Neuronal stem cell (in vitro differentiated cells): Measurements from ENCODE around the gene ARHGAP23.

ENCODE experiments used
- DNase-seq: peaks from one replicate; pipeline ENCODE4 v3.0.0-alpha.2; 2013; ENCODE audit warnings: low spot score
- H2AFZ ChIP-seq: one replicate; pipeline ENCODE4 v1.6.1; 2013; ENCODE audit warnings: mild to moderate bottlenecking, low read length, inconsistent platforms
- H2AK5ac ChIP-seq: 2 replicates; pipeline ENCODE4 v1.6.1; 2013; ENCODE audit warnings: low read depth, mild to moderate bottlenecking, inconsistent platforms, low read length, moderate library complexity, mixed read lengths
- H2BK120ac ChIP-seq: 2 replicates; pipeline ENCODE4 v1.6.1; 2013; ENCODE audit warnings: low read depth, mild to moderate bottlenecking, inconsistent platforms, low read length, moderate library complexity, mixed read lengths
- H2BK12ac ChIP-seq: one replicate; pipeline ENCODE4 v1.6.1; 2013; ENCODE audit warnings: low read length, inconsistent platforms
- H2BK15ac ChIP-seq: 2 replicates; pipeline ENCODE4 v1.6.1; 2013; ENCODE audit warnings: mild to moderate bottlenecking, low read length, inconsistent platforms, mixed read lengths
- H2BK5ac ChIP-seq: one replicate; pipeline ENCODE4 v1.6.1; 2013; ENCODE audit warnings: inconsistent platforms, mild to moderate bottlenecking, low read length, moderate library complexity
- H3K14ac ChIP-seq: one replicate; pipeline ENCODE4 v1.6.1; 2013; ENCODE audit warnings: low read length, inconsistent platforms
- H3K18ac ChIP-seq: 2 replicates; pipeline ENCODE4 v1.6.1; 2013; ENCODE audit warnings: low read length, inconsistent platforms
- H3K23ac ChIP-seq: 2 replicates; pipeline ENCODE4 v1.6.1; 2013; ENCODE audit warnings: low read depth, mild to moderate bottlenecking, mixed read lengths, low read length, inconsistent platforms; ENCODE audit not compliant: poor library complexity
- H3K27ac ChIP-seq: replicated peaks from 3 replicates; pipeline ENCODE4 v1.5.1; 2013; ENCODE audit warnings: low read length, inconsistent platforms
- H3K27me3 ChIP-seq, 3 experiments: 2 replicates each; pipeline ENCODE4 v1.6.1; 2013; ENCODE audit warnings: low read length in 3 of 3, mild to moderate bottlenecking in 2 of 3, inconsistent platforms in 1 of 3, low read depth in 1 of 3, mixed read lengths in 1 of 3, moderate library complexity in 1 of 3; ENCODE audit not compliant: control insufficient read depth in 3 of 3, insufficient read depth in 3 of 3
- H3K36me3 ChIP-seq, 2 donors: replicated peaks in 1 of 2; 2 replicates each; pipeline ENCODE4 v1.6.1; 2013; ENCODE audit warnings: low read length in 2 of 2; ENCODE audit not compliant: control insufficient read depth in 2 of 2, insufficient read depth in 2 of 2
- H3K4ac ChIP-seq: 2 replicates; pipeline ENCODE4 v1.6.1; 2013; ENCODE audit warnings: inconsistent platforms, mild to moderate bottlenecking, low read length, moderate library complexity
- H3K4me1 ChIP-seq, 2 donors: 1 replicate in 1 of 2; 2 replicates in 1 of 2; pipeline ENCODE4 v1.6.1; 2013; ENCODE audit warnings: low read length in 2 of 2, low read depth in 1 of 2; ENCODE audit not compliant: control insufficient read depth in 2 of 2, insufficient read depth in 1 of 2
- H3K4me2 ChIP-seq: one replicate; pipeline ENCODE4 v1.6.1; 2013; ENCODE audit warnings: mild to moderate bottlenecking, low read length, inconsistent platforms; ENCODE audit not compliant: insufficient read depth, poor library complexity, severe bottlenecking
- H3K4me3 ChIP-seq, 2 donors: 2 replicates each; pipeline ENCODE4 v1.5.1; 2013; ENCODE audit warnings: low read length in 2 of 2, mild to moderate bottlenecking in 2 of 2, inconsistent platforms in 1 of 2, moderate library complexity in 1 of 2
- H3K79me1 ChIP-seq: one replicate; pipeline ENCODE4 v1.6.1; 2013; ENCODE audit warnings: low read depth, mild to moderate bottlenecking, inconsistent platforms, low read length, moderate library complexity
- H3K9ac ChIP-seq: one replicate; pipeline ENCODE4 v1.6.1; 2013; ENCODE audit warnings: mild to moderate bottlenecking, low read depth, low read length, inconsistent platforms; ENCODE audit not compliant: poor library complexity
- H3K9me3 ChIP-seq, 2 donors: replicated peaks in 1 of 2; 2 replicates each; pipeline versions ENCODE3 to v1.6.1; 2013; ENCODE audit warnings: low read length in 2 of 2, mild to moderate bottlenecking in 2 of 2, inconsistent platforms in 1 of 2, low read depth in 1 of 2, mixed read lengths in 1 of 2, moderate library complexity in 1 of 2; ENCODE audit not compliant: control insufficient read depth in 2 of 2, insufficient read depth in 1 of 2
- H4K8ac ChIP-seq: one replicate; pipeline ENCODE4 v1.6.1; 2013; ENCODE audit warnings: low read depth, mild to moderate bottlenecking, inconsistent platforms, low read length, moderate library complexity
- H4K91ac ChIP-seq: one replicate; pipeline ENCODE4 v1.6.1; 2013; ENCODE audit warnings: low read length, low read depth, mild to moderate bottlenecking, inconsistent platforms; ENCODE audit not compliant: poor library complexity
- WGBS, 2 donors: extraction: QIAGEN DNeasy Blood & Tissue Kit; methylation state at CpG; one replicate each; pipeline ENCODE4 v1.1.7; 2013; ENCODE audit warnings: missing lambda C conversion rate in 2 of 2, mixed read lengths in 1 of 2; ENCODE audit not compliant: insufficient read length in 2 of 2, insufficient replicate concordance in 1 of 2; ENCODE audit errors: extremely low coverage in 2 of 2; 5-methylcytosine and 5-hydroxymethylcytosine counted together

Gene ARHGAP23

DNA sequence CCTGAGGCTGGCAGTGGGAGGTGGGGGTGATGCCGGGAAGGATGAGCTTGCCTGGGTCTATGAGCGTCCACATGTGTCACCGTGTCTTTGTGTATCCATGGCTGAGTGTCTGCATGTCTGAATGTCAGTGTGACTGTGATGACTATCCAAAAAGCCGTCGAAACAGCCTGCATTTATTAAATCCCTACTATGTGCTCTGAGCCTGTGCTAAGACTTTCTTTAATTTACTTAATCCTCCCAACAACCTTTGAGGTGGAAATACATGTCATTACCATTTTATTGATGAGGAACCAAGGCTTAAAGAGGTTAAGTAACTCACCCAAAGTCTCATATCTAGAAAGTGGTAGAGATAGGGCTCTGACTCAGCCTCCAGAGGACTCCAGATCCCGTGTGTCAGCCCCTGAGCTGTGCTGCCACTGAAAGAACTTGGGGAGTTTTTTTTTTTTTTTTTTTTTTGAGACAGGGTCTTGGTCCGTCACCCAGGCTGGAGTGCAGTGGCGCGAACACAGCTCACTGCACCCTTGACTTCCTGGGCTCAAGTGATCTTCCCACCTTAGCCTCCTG lies 20.0 kb downstream of the ARHGAP23 start:
- no peak overlapping the region for H2BK120ac ChIP-seq
- H3K27ac ChIP-seq, result no peak overlapping the region
- no peak for DNase-seq

GRCh38 chr17:38449364-38449763 lies 21.1 kb downstream of the ARHGAP23 start:
- Histone ChIP-seq H2BK12ac (no peak overlapping the region), H2AFZ (no peak overlapping the region), H4K8ac (no peak overlapping the region), H2BK15ac (peak overlapping the region; percentile 53), H3K27me3 (peaks cover 0 to 5% (median 0%) of the 10 kb centered on the region in 3 experiments), H3K4me2 (no peak overlapping the region), H3K18ac (peak overlapping the region; percentile 84), H3K23ac (peak overlapping the region; percentile 30), H2BK120ac (peak overlapping the region; percentile 1), H3K9ac (peak overlapping the region; percentile 7), H3K36me3 (no peaks in the 10 kb centered on the region), H3K4ac (no peak overlapping the region), H3K79me1 (peaks cover 1% of the 10 kb centered on the region), H3K14ac (peak overlapping the region; percentile 42), H3K4me1 (peaks cover 40 to 42% of the 10 kb centered on the region in 2 donors), H3K27ac (peak overlapping the region; percentile 37), H2BK5ac (peak overlapping the region; percentile 62), H4K91ac (peak overlapping the region; percentile 80), H3K9me3 (no peaks in the 10 kb centered on the region), H2AK5ac (peak overlapping the region; percentile 93), H3K4me3 (no peak overlapping the region)
- DNase-seq, result no peak
- no CpG with 5 or more reads among the region's 15 CpGs for WGBS, 2 donors

More for the DNA sequence above, 20.0 kb downstream of the ARHGAP23 start:
- Histone ChIP-seq H2AFZ (no peak overlapping the region), H3K23ac (no peak overlapping the region), H3K4ac (peak overlapping the region; percentile 24), H2BK12ac (no peak overlapping the region), H3K9ac (no peak overlapping the region), H3K4me2 (no peak overlapping the region), H3K4me1 (peaks cover 39 to 44% of the 10 kb centered on the region in 2 donors), H4K91ac (peak overlapping the region; percentile 3), H3K4me3 (no peak overlapping the region), H2AK5ac (peak overlapping the region; percentile 95), H3K36me3 (no peaks in the 10 kb centered on the region), H3K79me1 (no peaks in the 10 kb centered on the region), H2BK5ac (no peak overlapping the region), H3K9me3 (no peaks in the 10 kb centered on the region), H2BK15ac (no peak overlapping the region), H3K14ac (no peak overlapping the region), H3K18ac (peak overlapping the region; percentile 54), H3K27me3 (peaks cover 0 to 3% (median 0%) of the 10 kb centered on the region in 3 experiments), H4K8ac (no peak overlapping the region)
- WGBS, 2 donors, result no CpG with 5 or more reads among the region's 9 CpGs

DNA sequence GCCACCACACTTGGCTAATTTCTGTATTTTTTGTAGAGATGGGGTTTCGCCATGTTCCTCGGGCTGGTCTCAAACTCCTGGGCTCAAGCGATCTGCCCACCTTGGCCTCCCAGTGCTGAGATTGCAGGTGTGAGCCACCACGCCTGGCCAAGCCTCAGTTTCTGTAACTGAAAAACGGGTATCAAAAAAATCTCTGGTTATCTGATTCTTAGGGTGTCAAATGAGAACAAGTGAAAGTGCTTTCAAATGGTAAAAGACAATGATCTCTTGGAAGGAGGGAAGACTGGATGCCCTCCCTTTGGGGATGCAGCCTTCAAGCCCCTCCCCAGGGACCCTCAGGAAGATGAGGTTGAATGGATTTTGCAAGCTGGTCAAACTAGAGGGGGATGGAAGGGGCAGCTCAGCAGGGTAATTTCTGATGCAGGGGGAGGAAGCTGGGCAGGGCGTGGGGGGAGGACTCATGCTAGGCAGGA lies 22.3 kb downstream of the ARHGAP23 start:
- H3K9ac ChIP-seq, result no peak overlapping the region
- no peak overlapping the region for H4K8ac ChIP-seq
- no peak overlapping the region for H4K91ac ChIP-seq
- no peaks in the 10 kb centered on the region for H3K36me3 ChIP-seq
- peaks cover 50 to 54% of the 10 kb centered on the region in 2 donors for H3K4me1 ChIP-seq
- peak overlapping the region; percentile 79 for H3K27ac ChIP-seq
- H3K4me3 ChIP-seq, result no peak overlapping the region
- H3K18ac ChIP-seq, result no peak overlapping the region
- no peaks in the 10 kb centered on the region for H3K9me3 ChIP-seq
- H2BK120ac ChIP-seq, result no peak overlapping the region
- no peak overlapping the region for H2BK5ac ChIP-seq
- H3K79me1 ChIP-seq, result peaks cover 3% of the 10 kb centered on the region
- H2BK15ac ChIP-seq, result no peak overlapping the region
- H3K4me2 ChIP-seq, result no peak overlapping the region
- peak overlapping the region; percentile 82 for H2AK5ac ChIP-seq
- WGBS, 2 donors, result no CpG with 5 or more reads among the region's 6 CpGs
- H3K14ac ChIP-seq, result no peak overlapping the region
- DNase-seq, result no peak
- no peak overlapping the region for H3K23ac ChIP-seq
- H3K4ac ChIP-seq, result no peak overlapping the region
- no peak overlapping the region for H2BK12ac ChIP-seq
- peaks cover 0 to 5% (median 0%) of the 10 kb centered on the region in 3 experiments for H3K27me3 ChIP-seq
- no peak overlapping the region for H2AFZ ChIP-seq

DNA sequence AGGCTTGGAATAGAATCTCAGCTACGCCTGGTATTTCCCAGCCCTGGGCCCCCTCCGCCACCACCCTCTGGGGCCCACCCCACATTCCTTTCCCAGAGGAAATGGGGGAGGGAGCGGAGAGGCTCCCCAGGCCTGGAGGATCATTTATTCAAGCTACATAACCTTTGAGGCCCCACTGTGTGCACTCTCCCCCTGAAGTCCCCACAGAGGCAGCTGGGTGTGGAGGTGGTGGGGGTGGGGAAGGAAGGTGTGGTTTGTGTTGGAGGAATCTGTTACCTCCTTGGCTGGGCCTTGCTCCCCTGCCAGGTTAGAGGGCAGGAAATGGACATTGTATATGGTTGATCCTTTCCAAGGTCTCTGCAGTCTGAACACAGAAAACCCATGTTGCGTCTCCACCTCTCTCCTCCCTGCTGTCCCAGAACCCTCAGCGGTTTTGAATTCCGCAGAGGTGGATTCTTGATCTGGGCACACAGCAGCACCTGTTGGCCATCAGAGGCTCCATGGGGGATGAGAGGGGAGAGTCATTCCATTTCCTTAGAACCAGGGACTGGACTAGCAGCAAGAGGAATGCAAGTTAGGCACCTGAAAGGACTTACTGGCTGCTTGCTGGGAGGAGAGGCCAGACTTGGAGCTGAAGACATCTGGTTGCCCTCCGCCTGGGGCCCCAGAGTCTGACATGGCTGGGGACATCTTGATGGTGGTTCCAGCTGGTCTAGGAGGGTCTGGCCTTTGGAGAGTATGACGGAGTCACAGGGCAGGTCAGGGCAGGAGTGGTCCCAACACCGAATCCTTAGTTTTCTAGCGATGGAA lies 23.0 kb downstream of the ARHGAP23 start:
- Histone ChIP-seq H4K8ac (peak overlapping the region; percentile 89), H3K4me2 (peak overlapping the region; percentile 47), H2BK5ac (peak overlapping the region; percentile 14), H3K4ac (peak overlapping the region; percentile 39), H2BK15ac (peak overlapping the region; percentile 19), H3K27ac (peak overlapping the region; percentile 79), H3K4me1 (peaks cover 57 to 61% of the 10 kb centered on the region in 2 donors), H3K23ac (peak overlapping the region; percentile 46), H3K27me3 (peaks cover 0 to 5% (median 0%) of the 10 kb centered on the region in 3 experiments), H3K36me3 (no peaks in the 10 kb centered on the region), H2BK12ac (peak overlapping the region; percentile 86), H2AFZ (peak overlapping the region; percentile 88), H2AK5ac (peak overlapping the region; percentile 82), H2BK120ac (peak overlapping the region; percentile 40), H3K79me1 (peaks cover 3% of the 10 kb centered on the region), H3K14ac (peak overlapping the region; percentile 39), H3K18ac (peak overlapping the region; percentile 97), H4K91ac (peak overlapping the region; percentile 25), H3K9me3 (no peaks in the 10 kb centered on the region), H3K4me3 (peak overlapping the region in 1 of 2 donors; percentile 36), H3K9ac (peak overlapping the region; percentile 73)
- DNase-seq, result no peak
- WGBS, 2 donors, result no CpG with 5 or more reads among the region's 10 CpGs
